OCI-LY7 (cell line): ENCODE results near the gene CDK6. TPM values are rescaled to one million over a fixed set of nuclear protein-coding genes. Genes with fewer than 3 reads are reported as not detected.
"Not testable (repeated sequence)": the region's sequence is repeated elsewhere in the genome, so short reads cannot be mapped to it uniquely, and the experiment has no call there.

Source experiments
- BruUV-seq: library from RNA; stranded (reverse); fragments of 400-500 nt; replicated peaks from 2 replicates; lab custom pipeline; 2021; lab: Mats Ljungman, UMichigan
- CTCF ChIA-PET: fragments of 300-600 bp; sonication (Branson Sonifier 250); formaldehyde crosslinking; loops from one replicate; lab custom pipeline; 2022; ENCODE audit warnings: antibody characterized with exemption; ENCODE audit not compliant: unreplicated experiment; lab: Charles Lee
- POLR2A ChIA-PET: fragments of 300-600 bp; sonication (Branson Sonifier 250); formaldehyde crosslinking; loops from one replicate; lab custom pipeline; 2022; ENCODE audit warnings: antibody characterized with exemption; lab: Charles Lee
- DNase-seq: peaks from one replicate; pipeline ENCODE4 v3.0.0-alpha.2; 2015; ENCODE audit warnings: low spot score
- H2AFZ ChIP-seq: fragments of 200-600 bp; sonication (generic), shearing (Covaris generic); 2 replicates; pipeline ENCODE4 v1.6.1; 2014; ENCODE audit warnings: mild to moderate bottlenecking, antibody characterized with exemption, low read length, moderate library complexity
- H3K27ac ChIP-seq: fragments of 200-600 bp; sonication (generic); 2 replicates; pipeline ENCODE4 v1.5.1; 2014; ENCODE audit warnings: mixed run types, low read depth, mild to moderate bottlenecking, moderate library complexity, low read length, inconsistent platforms; ENCODE audit not compliant: poor library complexity, severe bottlenecking
- H3K36me3 ChIP-seq: fragments of 200-600 bp; sonication (generic); 2 replicates; pipeline ENCODE4 v1.6.1; 2014; ENCODE audit warnings: mild to moderate bottlenecking, antibody characterized with exemption, low read length, moderate library complexity, mixed read lengths; ENCODE audit not compliant: insufficient read depth
- H3K4me1 ChIP-seq: fragments of 200-600 bp; sonication (generic); 2 replicates; pipeline ENCODE4 v1.5.1; 2014; ENCODE audit warnings: mild to moderate bottlenecking, low read length; ENCODE audit not compliant: insufficient read depth, poor library complexity, severe bottlenecking
- H3K4me2 ChIP-seq: fragments of 200-600 bp; sonication (generic); 2 replicates; pipeline ENCODE4 v1.6.1; 2014; ENCODE audit warnings: mild to moderate bottlenecking, low read length
- H3K4me3 ChIP-seq: fragments of 200-600 bp; sonication (generic); 2 replicates; pipeline ENCODE4 v1.5.1; 2014; ENCODE audit warnings: mild to moderate bottlenecking, low read depth, low read length; ENCODE audit not compliant: poor library complexity, severe bottlenecking
- H3K79me2 ChIP-seq: fragments of 200-600 bp; sonication (generic); 2 replicates; pipeline ENCODE4 v1.6.1; 2016; ENCODE audit warnings: low read depth, mild to moderate bottlenecking, low read length, moderate library complexity, mixed read lengths; ENCODE audit not compliant: insufficient read depth
- H3K9me2 ChIP-seq: fragments of 200-600 bp; sonication (generic); 2 replicates; pipeline ENCODE4 v1.6.1; 2016; ENCODE audit warnings: mild to moderate bottlenecking, low read length, mixed read lengths; ENCODE audit not compliant: insufficient read depth
- H3K9me3 ChIP-seq: fragments of 200-600 bp; sonication (generic); 2 replicates; pipeline ENCODE4 v1.6.1; 2014; ENCODE audit warnings: mild to moderate bottlenecking, mixed run types, low read length, mixed read lengths
- H4K20me1 ChIP-seq: fragments of 200-600 bp; sonication (generic); 2 replicates; pipeline ENCODE4 v1.6.1; 2014; ENCODE audit warnings: mild to moderate bottlenecking, antibody characterized with exemption, low read length, moderate library complexity, mixed read lengths; ENCODE audit not compliant: insufficient read depth
- EZH2phosphoT487 ChIP-seq: fragments of 200-600 bp; sonication (generic); IDR thresholded peaks from 2 replicates; pipeline ENCODE4 v1.6.1; 2018; ENCODE audit warnings: low read depth, borderline replicate concordance, mild to moderate bottlenecking, mixed run types, antibody characterized with exemption, low read length, moderate library complexity, mixed read lengths
- intact Hi-C: fragments of 100-400 bp; cut with micrococcal nuclease; formaldehyde crosslinking; loops from one replicate; pipeline ENCODE4 v1.10.0; 2022; ENCODE audit not compliant: unreplicated experiment
- total RNA-seq, 2 experiments: library from RNA; depleted of rRNA in 1 of 2; stranded (reverse); fragments of >200 nt in 1 of 2; shearing (Covaris generic) in 1 of 2; gene quantifications; 2 replicates each; pipeline ENCODE4 v1.2.3, GENCODE V29; 2014 to 2022
- TF ChIP-seq, protein P1 (sequence below): fragments of 200-600 bp; sonication (generic); conservative IDR thresholded peaks from 2 replicates; pipeline ENCODE4 v1.5.1; 2014; ENCODE audit warnings: mild to moderate bottlenecking, antibody characterized with exemption, low read length, moderate library complexity, mixed read lengths

Gene CDK6
- total RNA-seq, 2 experiments from 2014 or later = 35.5 to 44.1 TPM

DNA sequence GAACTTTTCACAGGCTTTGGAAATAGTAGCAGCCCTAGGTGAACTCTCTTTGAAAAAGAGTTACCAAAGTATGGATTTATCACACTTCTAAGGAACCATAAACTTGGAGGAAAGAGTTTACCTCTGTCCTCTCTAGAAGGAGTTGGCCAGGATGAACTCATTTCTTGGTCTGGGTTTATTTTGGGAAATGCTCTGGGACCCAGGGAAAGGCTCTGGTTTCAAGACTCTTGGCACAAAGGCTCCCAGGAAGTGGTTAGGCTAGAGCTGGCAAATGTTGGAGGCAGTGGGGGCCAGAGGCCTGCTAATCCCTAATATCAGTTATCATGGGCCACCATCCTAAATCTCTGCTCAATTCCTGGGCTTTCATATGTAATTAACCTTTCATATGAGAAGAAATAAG, 36.3 kb upstream of the CDK6 start:
- CTCF ChIA-PET = no interaction called here
- Histone ChIP-seq H2AFZ (no peak overlapping the region), H3K4me2 (no peak overlapping the region), H3K27ac (no peak overlapping the region), H3K79me2 (no peaks in the 10 kb centered on the region), H3K9me2 (no peaks in the 10 kb centered on the region), H3K36me3 (no peaks in the 10 kb centered on the region), H3K9me3 (no peaks in the 10 kb centered on the region; the same call in 1 of the 2 replicates), H3K4me3 (no peak overlapping the region), H3K4me1 (no peaks in the 10 kb centered on the region), H4K20me1 (no peaks in the 10 kb centered on the region)
- intact Hi-C loops = no loop called here
- BruUV-seq = no TSS peak
- no peak for TF ChIP-seq EZH2phosphoT487
- TF ChIP-seq, protein P1, sequence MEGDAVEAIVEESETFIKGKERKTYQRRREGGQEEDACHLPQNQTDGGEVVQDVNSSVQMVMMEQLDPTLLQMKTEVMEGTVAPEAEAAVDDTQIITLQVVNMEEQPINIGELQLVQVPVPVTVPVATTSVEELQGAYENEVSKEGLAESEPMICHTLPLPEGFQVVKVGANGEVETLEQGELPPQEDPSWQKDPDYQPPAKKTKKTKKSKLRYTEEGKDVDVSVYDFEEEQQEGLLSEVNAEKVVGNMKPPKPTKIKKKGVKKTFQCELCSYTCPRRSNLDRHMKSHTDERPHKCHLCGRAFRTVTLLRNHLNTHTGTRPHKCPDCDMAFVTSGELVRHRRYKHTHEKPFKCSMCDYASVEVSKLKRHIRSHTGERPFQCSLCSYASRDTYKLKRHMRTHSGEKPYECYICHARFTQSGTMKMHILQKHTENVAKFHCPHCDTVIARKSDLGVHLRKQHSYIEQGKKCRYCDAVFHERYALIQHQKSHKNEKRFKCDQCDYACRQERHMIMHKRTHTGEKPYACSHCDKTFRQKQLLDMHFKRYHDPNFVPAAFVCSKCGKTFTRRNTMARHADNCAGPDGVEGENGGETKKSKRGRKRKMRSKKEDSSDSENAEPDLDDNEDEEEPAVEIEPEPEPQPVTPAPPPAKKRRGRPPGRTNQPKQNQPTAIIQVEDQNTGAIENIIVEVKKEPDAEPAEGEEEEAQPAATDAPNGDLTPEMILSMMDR = no peak
- DNase-seq = no peak
- POLR2A ChIA-PET = no interaction called here

- ChIA-PET POLR2A (no interaction called here), CTCF (no interaction called here)
- Histone ChIP-seq H3K36me3 (no peaks in the 10 kb centered on the region), H2AFZ (no peak overlapping the region), H3K4me2 (no peak overlapping the region), H3K9me2 (no peaks in the 10 kb centered on the region), H3K4me3 (no peak overlapping the region), H3K4me1 (no peaks in the 10 kb centered on the region), H3K27ac (no peak overlapping the region), H3K79me2 (no peaks in the 10 kb centered on the region), H4K20me1 (no peaks in the 10 kb centered on the region), H3K9me3 (no peaks in the 10 kb centered on the region; the same call in 1 of the 2 replicates)
- TF ChIP-seq, protein P1 = no peak
- no peak for TF ChIP-seq EZH2phosphoT487
- intact Hi-C loops = no loop called here
- DNase-seq = no peak
- BruUV-seq = no TSS peak
These were observed 32.4 kb upstream of the CDK6 start for GRCh38 chr7:92868683-92869293.

DNA sequence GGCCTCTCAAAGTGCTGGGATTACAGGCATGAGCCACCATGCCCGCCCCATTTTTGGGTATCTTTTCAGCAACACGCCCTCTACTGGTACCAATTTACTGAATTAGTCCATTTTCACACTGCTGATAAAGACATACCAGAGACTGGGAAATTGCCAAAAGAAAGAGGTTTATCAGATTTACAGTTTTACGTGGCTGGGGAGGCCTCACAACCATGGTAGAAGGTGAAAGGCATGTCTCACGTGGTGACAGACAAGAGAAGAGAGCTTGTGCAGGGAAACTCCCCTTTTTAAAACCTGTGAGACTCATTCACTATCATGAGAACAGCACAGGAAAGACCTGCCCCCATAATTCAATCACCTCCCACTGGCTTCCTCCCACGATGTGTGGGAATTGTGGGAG, 27.8 kb upstream of the CDK6 start:
- peak; percentile 54 for DNase-seq
- H3K4me3 ChIP-seq, H3K27ac ChIP-seq, H4K20me1 ChIP-seq, POLR2A ChIA-PET, H3K36me3 ChIP-seq, H3K9me3 ChIP-seq, H3K9me2 ChIP-seq, BruUV-seq, H3K79me2 ChIP-seq, H3K4me1 ChIP-seq, H2AFZ ChIP-seq, H3K4me2 ChIP-seq: not testable (repeated sequence)
- CTCF ChIA-PET = interaction anchor here (0.8 to 1.0 kb wide), 2 partner anchors 174 to 211 kb away, joined by 3 to 4 read pairs; no protein-coding TSS in a partner anchor
- intact Hi-C loops = loop anchor here (1.0 kb wide), 1 partner anchor 243 kb away; no protein-coding TSS in a partner anchor
- TF ChIP-seq, protein P1 = peak; percentile 66
